Measurements from ENCODE around the gene PDGFA. TPM values are rescaled to one million over a fixed set of nuclear protein-coding genes. Genes with fewer than 3 reads are reported as not detected.

Gene PDGFA
- 11.5 and 15.2 TPM in 2 replicates for total RNA-seq (2014; rRNA removed; shearing (Covaris generic))

GRCh38 chr7:519484-520390 lies at the start of gene PDGFA:
Gene PDGFA, minus strand, starts transcription at chr7:519846. Its CDS starts 845 bp downstream, at chr7:519001.

Other genes with a start within 250 kb of the PDGFA start
- not detected in 2 replicates for gene FOXL3, start 229.7 kb downstream of the PDGFA start, total RNA-seq (2014; rRNA removed; shearing (Covaris generic))
- 39.5 and 45.6 TPM in 2 replicates for gene DNAAF5, start 206.9 kb upstream of the PDGFA start, total RNA-seq (2014; rRNA removed; shearing (Covaris generic))
- 28.4 and 30.1 TPM in 2 replicates for gene PRKAR1B, start 207.4 kb upstream of the PDGFA start, total RNA-seq (2014; rRNA removed; shearing (Covaris generic))